ENCODE measurements around the gene HOXA11. TPM values are rescaled to one million over a fixed set of nuclear protein-coding genes. Genes with fewer than 3 reads are reported as not detected.

Gene HOXA11
- total RNA-seq, 1 experiment from 2014 or later: not detected

GRCh38 chr7:27217951-27218350 lies 32.9 kb upstream of the HOXA11 start (continued):
- no peak for TF ChIP-seq ATF3 (CRISPR knock-in tag; conservative IDR thresholded peaks at IDR 0.05)

DNA sequence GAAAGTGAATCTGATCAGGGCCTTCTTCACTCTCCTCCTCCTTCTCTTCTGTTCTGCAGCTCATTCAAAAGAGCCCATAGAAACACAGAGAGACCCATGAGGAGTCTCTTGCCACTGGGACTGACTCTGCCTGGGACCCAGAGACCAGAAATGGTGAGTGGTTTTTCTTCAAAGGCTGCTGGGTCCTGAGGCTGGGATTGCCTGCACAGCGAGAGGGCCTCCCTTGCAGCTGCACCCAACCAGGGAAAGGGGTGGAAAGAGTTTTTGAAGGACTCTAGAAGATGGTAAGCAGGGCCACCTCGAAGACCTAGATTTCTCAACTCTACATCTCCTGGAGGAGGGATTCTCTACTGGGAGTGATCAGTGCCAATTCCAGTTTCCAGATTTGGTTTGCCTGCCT lies 30.3 kb upstream of the HOXA11 start:
- ChIA-PET CTCF (interaction anchor here (2.1 kb wide), 1 partner anchor 36 kb away, joined by 5 read pairs; no protein-coding TSS in a partner anchor), POLR2A (no interaction called here)
- peaks cover 100% of the 10 kb centered on the region for H3K27me3 Mint-ChIP-seq (ENCODE audit: low read depth)
- no peaks in the 10 kb centered on the region for H3K36me3 Mint-ChIP-seq
- H3K4me1 Mint-ChIP-seq: peaks cover 38% of the 10 kb centered on the region
- DNase-seq (ENCODE audit: low spot score) (no peak), ATAC-seq (no peak)
- H3K4me3 Mint-ChIP-seq: no peak overlapping the region
- H3K9me3 Mint-ChIP-seq: no peaks in the 10 kb centered on the region
- H3K27ac Mint-ChIP-seq: no peak overlapping the region
- no peak for TF ChIP-seq RELA (CRISPR knock-in tag; IDR thresholded peaks at IDR 0.05; ENCODE audit: borderline replicate concordance)
- no peak for TF ChIP-seq TEAD4 (CRISPR knock-in tag; IDR thresholded peaks at IDR 0.05)
- TF ChIP-seq, protein P1, sequence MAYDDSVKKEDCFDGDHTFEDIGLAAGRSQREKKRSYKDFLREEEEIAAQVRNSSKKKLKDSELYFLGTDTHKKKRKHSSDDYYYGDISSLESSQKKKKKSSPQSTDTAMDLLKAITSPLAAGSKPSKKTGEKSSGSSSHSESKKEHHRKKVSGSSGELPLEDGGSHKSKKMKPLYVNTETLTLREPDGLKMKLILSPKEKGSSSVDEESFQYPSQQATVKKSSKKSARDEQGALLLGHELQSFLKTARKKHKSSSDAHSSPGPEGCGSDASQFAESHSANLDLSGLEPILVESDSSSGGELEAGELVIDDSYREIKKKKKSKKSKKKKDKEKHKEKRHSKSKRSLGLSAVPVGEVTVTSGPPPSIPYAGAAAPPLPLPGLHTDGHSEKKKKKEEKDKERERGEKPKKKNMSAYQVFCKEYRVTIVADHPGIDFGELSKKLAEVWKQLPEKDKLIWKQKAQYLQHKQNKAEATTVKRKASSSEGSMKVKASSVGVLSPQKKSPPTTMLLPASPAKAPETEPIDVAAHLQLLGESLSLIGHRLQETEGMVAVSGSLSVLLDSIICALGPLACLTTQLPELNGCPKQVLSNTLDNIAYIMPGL (CRISPR knock-in tag; IDR thresholded peaks at IDR 0.05): no peak
- TF ChIP-seq MXD4 (CRISPR knock-in tag; IDR thresholded peaks at IDR 0.05; ENCODE audit: borderline replicate concordance): no peak
- TF ChIP-seq FOXP4 (CRISPR knock-in tag; IDR thresholded peaks at IDR 0.05): no peak
- no peak for TF ChIP-seq JUN (CRISPR knock-in tag; IDR thresholded peaks at IDR 0.05)
- no peak for TF ChIP-seq ATF6 (CRISPR knock-in tag; IDR thresholded peaks at IDR 0.05)
- no peak for TF ChIP-seq ZNF219 (CRISPR knock-in tag; IDR thresholded peaks at IDR 0.05; ENCODE audit: borderline replicate concordance)
- TF ChIP-seq ZMAT4 (CRISPR knock-in tag; IDR thresholded peaks at IDR 0.05): no peak
- no peak for TF ChIP-seq CTCF (IDR thresholded peaks at IDR 0.05)
- TF ChIP-seq, protein P2, sequence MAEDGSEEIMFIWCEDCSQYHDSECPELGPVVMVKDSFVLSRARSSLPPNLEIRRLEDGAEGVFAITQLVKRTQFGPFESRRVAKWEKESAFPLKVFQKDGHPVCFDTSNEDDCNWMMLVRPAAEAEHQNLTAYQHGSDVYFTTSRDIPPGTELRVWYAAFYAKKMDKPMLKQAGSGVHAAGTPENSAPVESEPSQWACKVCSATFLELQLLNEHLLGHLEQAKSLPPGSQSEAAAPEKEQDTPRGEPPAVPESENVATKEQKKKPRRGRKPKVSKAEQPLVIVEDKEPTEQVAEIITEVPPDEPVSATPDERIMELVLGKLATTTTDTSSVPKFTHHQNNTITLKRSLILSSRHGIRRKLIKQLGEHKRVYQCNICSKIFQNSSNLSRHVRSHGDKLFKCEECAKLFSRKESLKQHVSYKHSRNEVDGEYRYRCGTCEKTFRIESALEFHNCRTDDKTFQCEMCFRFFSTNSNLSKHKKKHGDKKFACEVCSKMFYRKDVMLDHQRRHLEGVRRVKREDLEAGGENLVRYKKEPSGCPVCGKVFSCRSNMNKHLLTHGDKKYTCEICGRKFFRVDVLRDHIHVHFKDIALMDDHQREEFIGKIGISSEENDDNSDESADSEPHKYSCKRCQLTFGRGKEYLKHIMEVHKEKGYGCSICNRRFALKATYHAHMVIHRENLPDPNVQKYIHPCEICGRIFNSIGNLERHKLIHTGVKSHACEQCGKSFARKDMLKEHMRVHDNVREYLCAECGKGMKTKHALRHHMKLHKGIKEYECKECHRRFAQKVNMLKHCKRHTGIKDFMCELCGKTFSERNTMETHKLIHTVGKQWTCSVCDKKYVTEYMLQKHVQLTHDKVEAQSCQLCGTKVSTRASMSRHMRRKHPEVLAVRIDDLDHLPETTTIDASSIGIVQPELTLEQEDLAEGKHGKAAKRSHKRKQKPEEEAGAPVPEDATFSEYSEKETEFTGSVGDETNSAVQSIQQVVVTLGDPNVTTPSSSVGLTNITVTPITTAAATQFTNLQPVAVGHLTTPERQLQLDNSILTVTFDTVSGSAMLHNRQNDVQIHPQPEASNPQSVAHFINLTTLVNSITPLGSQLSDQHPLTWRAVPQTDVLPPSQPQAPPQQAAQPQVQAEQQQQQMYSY (CRISPR knock-in tag; IDR thresholded peaks at IDR 0.05): no peak
- no peak for TF ChIP-seq ARID4B (CRISPR knock-in tag; IDR thresholded peaks at IDR 0.05; ENCODE audit: borderline replicate concordance)
- no peak for TF ChIP-seq E2F1 (CRISPR knock-in tag; IDR thresholded peaks at IDR 0.05)
- TF ChIP-seq FOXP1 (CRISPR knock-in tag; IDR thresholded peaks at IDR 0.05; ENCODE audit: borderline replicate concordance): no peak

All from WTC11 (cell line).